Suprapubic skin (tissue), 4 donors: Measurements from ENCODE around the gene CFAP92. TPM values are rescaled to one million over a fixed set of nuclear protein-coding genes. Genes with fewer than 3 reads are reported as not detected.

Experiments
- DNase-seq, 2 donors: peaks; one replicate each; pipeline ENCODE4 v3.0.0-alpha.2; 2019; ENCODE audit warnings: low spot score in 2 of 2
- H3K27ac ChIP-seq: fragments of 200-600 bp; sonication (generic); one replicate; pipeline ENCODE4 v1.5.1; 2019
- H3K27me3 ChIP-seq: fragments of 200-600 bp; sonication (generic); one replicate; pipeline ENCODE4 v1.5.1; 2019
- H3K36me3 ChIP-seq: fragments of 200-600 bp; sonication (generic); one replicate; pipeline ENCODE4 v1.5.1; 2019
- H3K4me1 ChIP-seq: fragments of 200-600 bp; sonication (generic); one replicate; pipeline ENCODE4 v1.5.1; 2019
- H3K4me3 ChIP-seq: fragments of 200-600 bp; sonication (generic); one replicate; pipeline ENCODE4 v1.5.1; 2019; ENCODE audit warnings: mild to moderate bottlenecking
- H3K9me3 ChIP-seq: fragments of 200-600 bp; sonication (generic); one replicate; pipeline ENCODE4 v1.5.1; 2019
- EP300 ChIP-seq: sonication (generic); formaldehyde crosslinking; IDR thresholded peaks from one replicate; pipeline ENCODE4 v1.6.1; 2017; ENCODE audit warnings: antibody characterized with exemption
- POLR2A ChIP-seq, 2 donors: fragments of 450-650 bp; IDR thresholded peaks; one replicate each; pipeline ENCODE4 v1.6.1; 2017; ENCODE audit warnings: antibody characterized with exemption in 2 of 2, mild to moderate bottlenecking in 2 of 2, moderate library complexity in 2 of 2
- POLR2AphosphoS5 ChIP-seq, 3 donors: sonication (generic); formaldehyde crosslinking; IDR thresholded peaks; one replicate each; pipeline ENCODE4 v1.6.1; 2017; ENCODE audit warnings: antibody characterized with exemption in 3 of 3
- WGBS: methylation state at CpG from one replicate; pipeline ENCODE4 v1.1.5; 2018; 5-methylcytosine and 5-hydroxymethylcytosine counted together
- total RNA-seq, 4 donors: library from RNA; depleted of rRNA; stranded (reverse); fragments of >200 nt; gene quantifications; one replicate each; pipeline ENCODE4 v1.1.0, GENCODE V29; 2016
- TF ChIP-seq, protein P1 (sequence below), 2 donors: fragments of 200-600 bp in 1 of 2; fragments of 450-650 bp in 1 of 2; sonication (generic) in 1 of 2; IDR thresholded peaks; one replicate each; pipeline ENCODE4 v1.5.1; 2016 to 2019; ENCODE audit warnings: antibody characterized with exemption in 2 of 2, mild to moderate bottlenecking in 1 of 2, moderate library complexity in 1 of 2

CFAP92 gene
- total RNA-seq, 4 donors from 2014 or later = 0.11 to 1.7 (median 0.87) TPM

DNA sequence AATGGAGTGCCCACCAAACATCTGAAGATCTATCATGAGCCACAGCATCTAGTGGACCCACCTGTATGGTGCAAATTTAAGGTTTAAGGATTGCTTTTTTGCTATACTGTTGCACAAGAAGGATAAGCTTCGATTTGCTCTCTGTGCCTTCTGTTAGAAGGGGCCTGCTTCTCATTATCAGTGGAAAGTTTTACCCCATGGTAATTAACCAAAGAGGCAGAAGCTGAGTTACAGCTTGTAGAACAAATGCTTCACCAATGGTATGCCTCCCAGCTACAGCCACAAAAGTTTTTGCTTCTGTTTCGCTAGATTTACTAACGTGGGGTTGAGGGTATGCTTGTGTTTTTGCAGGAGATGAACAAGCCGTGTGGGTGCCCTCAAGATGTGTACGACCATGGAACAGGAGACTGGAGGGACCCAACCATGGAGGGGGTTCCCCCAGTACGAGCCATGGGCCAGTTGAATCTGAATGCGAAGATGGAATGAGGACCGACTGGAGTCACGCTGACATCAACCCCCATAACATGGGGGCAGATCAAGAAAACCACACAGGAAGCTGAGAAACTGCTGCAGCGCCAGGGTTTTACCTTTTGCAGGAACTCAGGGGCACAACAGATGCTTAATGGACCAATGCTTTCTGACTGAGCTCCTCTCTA, 70.9 kb downstream of the CFAP92 start:
- H3K27me3 ChIP-seq = no peaks in the 10 kb centered on the region
- TF ChIP-seq, protein P1, sequence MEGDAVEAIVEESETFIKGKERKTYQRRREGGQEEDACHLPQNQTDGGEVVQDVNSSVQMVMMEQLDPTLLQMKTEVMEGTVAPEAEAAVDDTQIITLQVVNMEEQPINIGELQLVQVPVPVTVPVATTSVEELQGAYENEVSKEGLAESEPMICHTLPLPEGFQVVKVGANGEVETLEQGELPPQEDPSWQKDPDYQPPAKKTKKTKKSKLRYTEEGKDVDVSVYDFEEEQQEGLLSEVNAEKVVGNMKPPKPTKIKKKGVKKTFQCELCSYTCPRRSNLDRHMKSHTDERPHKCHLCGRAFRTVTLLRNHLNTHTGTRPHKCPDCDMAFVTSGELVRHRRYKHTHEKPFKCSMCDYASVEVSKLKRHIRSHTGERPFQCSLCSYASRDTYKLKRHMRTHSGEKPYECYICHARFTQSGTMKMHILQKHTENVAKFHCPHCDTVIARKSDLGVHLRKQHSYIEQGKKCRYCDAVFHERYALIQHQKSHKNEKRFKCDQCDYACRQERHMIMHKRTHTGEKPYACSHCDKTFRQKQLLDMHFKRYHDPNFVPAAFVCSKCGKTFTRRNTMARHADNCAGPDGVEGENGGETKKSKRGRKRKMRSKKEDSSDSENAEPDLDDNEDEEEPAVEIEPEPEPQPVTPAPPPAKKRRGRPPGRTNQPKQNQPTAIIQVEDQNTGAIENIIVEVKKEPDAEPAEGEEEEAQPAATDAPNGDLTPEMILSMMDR (IDR thresholded peaks at IDR 0.05) = no peak
- no peak for TF ChIP-seq POLR2AphosphoS5 (IDR thresholded peaks at IDR 0.05)
- TF ChIP-seq EP300 = no peak
- TF ChIP-seq POLR2A (IDR thresholded peaks at IDR 0.05) = no peak
- WGBS = 83% methylated on average over 10 of the region's 10 CpGs
- peaks cover 3% of the 10 kb centered on the region for H3K36me3 ChIP-seq
- no peaks in the 10 kb centered on the region for H3K9me3 ChIP-seq
- no peak overlapping the region for H3K27ac ChIP-seq
- peak in 1 of 2 donors; percentile 28 for DNase-seq
- H3K4me1 ChIP-seq = no peaks in the 10 kb centered on the region
- no peak overlapping the region for H3K4me3 ChIP-seq

DNA sequence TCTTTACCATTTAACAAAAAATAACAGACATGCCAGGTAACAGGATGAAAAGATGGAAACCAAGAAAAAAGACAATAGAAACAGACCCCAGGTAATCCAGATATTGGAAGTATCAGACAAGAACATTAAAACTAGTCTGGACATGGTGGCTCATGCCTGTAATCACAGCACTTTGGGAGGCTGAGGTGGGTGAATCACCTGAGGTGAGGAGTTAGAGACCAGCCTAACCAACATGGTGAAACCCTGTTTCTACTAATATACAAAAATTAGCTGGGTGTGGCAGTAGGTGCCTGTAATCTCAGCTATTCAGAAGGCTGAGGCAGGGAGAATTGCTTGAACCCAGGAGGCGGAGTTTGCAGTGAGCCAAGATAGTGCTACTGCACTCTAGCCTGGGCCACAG, 73.9 kb downstream of the CFAP92 start:
- peaks cover 17% of the 10 kb centered on the region for H3K36me3 ChIP-seq
- no peak overlapping the region for H3K27ac ChIP-seq
- no peaks in the 10 kb centered on the region for H3K4me1 ChIP-seq
- peak in 1 of 2 donors; percentile 7 for DNase-seq
- no peaks in the 10 kb centered on the region for H3K9me3 ChIP-seq
- H3K4me3 ChIP-seq = no peak overlapping the region
- no peak for TF ChIP-seq POLR2AphosphoS5 (IDR thresholded peaks at IDR 0.05)
- TF ChIP-seq EP300 = no peak
- TF ChIP-seq, protein P1 (IDR thresholded peaks at IDR 0.05) = no peak
- WGBS = 97% methylated on average over 1 of the region's 1 CpG
- H3K27me3 ChIP-seq = no peaks in the 10 kb centered on the region

DNA sequence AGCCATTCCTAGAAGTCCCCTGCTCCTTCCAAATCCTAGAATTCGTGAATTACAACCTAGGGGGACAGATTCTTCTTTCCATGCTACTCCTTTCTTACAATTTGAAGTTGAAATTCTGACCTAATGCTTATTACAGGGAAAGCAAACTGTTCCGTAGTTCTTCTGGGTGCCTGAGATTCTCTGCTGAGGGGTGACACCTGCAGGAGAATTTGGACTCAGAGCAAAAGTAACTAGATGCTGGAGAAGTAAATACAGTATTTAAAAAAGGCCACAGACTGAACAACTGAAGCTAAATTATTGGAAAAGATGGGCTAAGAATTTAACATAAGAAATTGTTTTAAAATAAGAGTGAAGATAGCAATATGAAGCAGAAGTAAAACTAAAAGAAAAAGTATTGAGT, 76.6 kb downstream of the CFAP92 start:
- Histone ChIP-seq H3K4me1 (no peaks in the 10 kb centered on the region), H3K36me3 (peaks cover 44% of the 10 kb centered on the region), H3K9me3 (no peaks in the 10 kb centered on the region), H3K4me3 (no peak overlapping the region), H3K27me3 (no peaks in the 10 kb centered on the region), H3K27ac (no peak overlapping the region)
- WGBS = 55% methylated on average over 2 of the region's 2 CpGs
- TF ChIP-seq EP300 = no peak
- TF ChIP-seq POLR2AphosphoS5 (IDR thresholded peaks at IDR 0.05) = no peak
- TF ChIP-seq, protein P1 (IDR thresholded peaks at IDR 0.05) = no peak
- no peak for TF ChIP-seq POLR2A (IDR thresholded peaks at IDR 0.05)
- DNase-seq = no peak

DNA sequence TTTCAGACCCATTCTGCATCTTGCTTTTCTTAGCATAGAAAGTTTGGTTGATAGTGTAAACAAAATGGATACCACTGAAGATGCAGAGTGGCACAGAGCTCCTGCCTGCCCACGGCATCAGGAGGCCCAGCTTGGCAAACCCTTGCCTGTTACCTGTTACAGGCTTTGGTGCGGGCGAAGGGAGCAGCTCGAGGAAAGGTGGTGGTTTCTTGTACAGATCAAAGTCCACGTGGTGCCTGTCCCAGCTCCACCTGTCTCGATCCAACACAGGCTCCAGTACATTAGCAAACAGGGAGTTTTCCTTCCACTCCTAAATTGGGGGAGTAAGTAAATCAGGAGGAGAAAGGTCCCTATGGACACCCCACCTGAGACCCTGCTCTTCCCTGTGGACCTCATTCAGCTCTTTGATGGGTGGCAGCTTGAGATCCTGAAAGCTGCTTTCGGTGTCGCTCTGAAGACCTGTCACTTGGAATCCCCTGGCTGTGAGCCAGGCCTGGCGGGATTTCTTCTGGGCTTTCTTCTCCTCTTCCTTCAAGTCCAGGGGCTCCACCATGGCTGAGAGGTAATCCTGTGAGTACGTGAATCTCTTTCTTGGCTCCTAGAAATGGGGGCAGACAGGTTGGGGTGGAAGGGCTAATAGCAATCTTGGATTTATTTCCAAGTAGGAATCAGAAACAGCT, 78.8 kb downstream of the CFAP92 start:
- TF ChIP-seq POLR2AphosphoS5 (IDR thresholded peaks at IDR 0.05) (no peak), POLR2A (IDR thresholded peaks at IDR 0.05) (no peak)
- TF ChIP-seq, protein P1 (IDR thresholded peaks at IDR 0.05) = no peak
- DNase-seq = peak; percentile 41 to 72

DNA sequence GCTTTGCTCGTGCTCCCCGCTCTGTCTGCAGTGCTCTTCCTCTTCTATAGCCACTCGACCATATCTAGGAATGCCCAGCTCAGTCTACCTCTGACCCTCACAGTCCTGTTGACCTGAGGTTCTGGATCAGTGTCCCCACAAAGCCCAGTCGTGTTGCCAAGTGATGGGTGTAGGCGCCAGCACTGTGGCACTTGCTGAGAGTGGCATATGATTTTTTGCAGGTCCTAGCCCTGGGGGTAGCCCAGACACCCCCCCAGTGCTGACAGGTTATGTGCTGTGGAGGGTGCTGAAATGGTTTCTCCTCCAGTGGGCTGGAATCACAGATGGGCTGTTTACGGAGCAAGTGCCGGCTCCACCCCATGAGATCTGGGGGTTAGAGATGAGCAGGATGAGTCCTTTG, 82.0 kb downstream of the CFAP92 start:
- TF ChIP-seq EP300 = no peak
- no peak for TF ChIP-seq POLR2A (IDR thresholded peaks at IDR 0.05)
- TF ChIP-seq, protein P1 (IDR thresholded peaks at IDR 0.05) = no peak
- TF ChIP-seq POLR2AphosphoS5 (IDR thresholded peaks at IDR 0.05) = no peak
- Histone ChIP-seq H3K4me1 (no peaks in the 10 kb centered on the region), H3K36me3 (peaks cover 93% of the 10 kb centered on the region), H3K9me3 (no peaks in the 10 kb centered on the region), H3K27ac (no peak overlapping the region), H3K27me3 (no peaks in the 10 kb centered on the region), H3K4me3 (no peak overlapping the region)
- peak in 1 of 2 donors; percentile 32 for DNase-seq
- WGBS = 91% methylated on average over 7 of the region's 7 CpGs

More for the DNA sequence above, 78.8 kb downstream of the CFAP92 start:
- H3K27ac ChIP-seq = no peak overlapping the region
- H3K9me3 ChIP-seq = no peaks in the 10 kb centered on the region
- H3K4me3 ChIP-seq = no peak overlapping the region
- H3K27me3 ChIP-seq = no peaks in the 10 kb centered on the region
- H3K36me3 ChIP-seq = peaks cover 65% of the 10 kb centered on the region
- 92% methylated on average over 10 of the region's 10 CpGs for WGBS
- H3K4me1 ChIP-seq = no peaks in the 10 kb centered on the region
